GM03348 (cell line): Measurements from ENCODE around the gene PROX2.

ENCODE experiments used
- DNase-seq: peaks from one replicate; pipeline ENCODE4 v3.0.0; 2012; ENCODE audit warnings: low spot score

PROX2 gene

DNA sequence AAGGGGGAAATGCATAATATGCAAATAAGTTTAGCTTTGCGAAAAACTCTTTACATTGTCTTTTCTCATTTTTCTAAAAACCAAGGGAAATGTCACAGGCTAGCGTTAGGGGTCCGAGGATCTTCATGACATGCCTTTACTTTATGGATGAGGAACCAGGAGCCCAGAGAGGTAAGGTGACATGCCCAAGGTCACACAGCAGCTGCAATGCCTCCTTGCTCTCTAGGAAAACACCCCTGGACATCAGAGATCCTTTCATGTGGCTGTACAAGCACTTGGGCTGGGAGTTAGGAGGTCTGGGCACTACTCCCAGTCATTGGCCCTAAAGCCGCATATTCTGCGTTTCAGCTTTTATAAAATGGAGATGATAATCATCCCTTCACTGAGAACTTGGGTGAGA, 741 bp downstream of the PROX2 start:
- DNase-seq, result no peak

DNA sequence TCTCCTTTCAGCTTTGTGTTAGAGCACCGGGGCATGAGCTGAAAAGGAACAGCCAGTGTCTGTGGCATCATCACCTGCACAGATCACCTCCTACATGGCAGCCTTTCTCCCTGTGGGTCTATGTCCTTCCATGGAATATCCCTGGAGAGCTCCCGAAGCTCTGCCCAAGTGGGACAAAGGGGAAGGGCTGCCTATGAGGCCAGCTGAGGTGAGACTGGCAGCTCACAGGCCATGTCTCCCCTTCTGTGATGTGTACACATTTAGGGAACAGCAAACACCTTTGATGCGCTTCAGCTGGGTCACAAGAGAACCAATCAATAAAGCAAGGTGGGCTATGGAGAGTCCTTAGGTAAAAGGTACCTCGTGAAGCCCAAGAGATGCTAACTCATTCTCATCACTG, 4.1 kb downstream of the PROX2 start:
- no peak for DNase-seq

DNA sequence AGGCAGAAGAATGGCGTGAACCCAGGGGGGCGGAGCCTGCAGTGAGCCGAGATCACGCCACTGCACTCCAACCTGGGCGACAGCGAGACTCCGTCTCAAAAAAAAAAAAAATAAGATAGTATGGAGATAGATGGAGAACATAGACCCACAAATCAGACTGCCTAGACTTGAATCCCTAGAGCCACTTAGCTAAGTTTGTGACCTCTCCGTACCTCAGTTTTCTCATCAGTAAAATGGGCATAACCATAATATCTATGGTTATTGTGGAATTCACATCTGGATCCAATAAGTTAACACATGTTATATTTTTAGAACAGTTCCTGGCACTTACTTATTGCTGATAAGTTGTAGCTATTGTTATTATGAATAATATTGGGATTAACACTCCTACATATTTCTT, 7.2 kb downstream of the PROX2 start:
- DNase-seq, result no peak

DNA sequence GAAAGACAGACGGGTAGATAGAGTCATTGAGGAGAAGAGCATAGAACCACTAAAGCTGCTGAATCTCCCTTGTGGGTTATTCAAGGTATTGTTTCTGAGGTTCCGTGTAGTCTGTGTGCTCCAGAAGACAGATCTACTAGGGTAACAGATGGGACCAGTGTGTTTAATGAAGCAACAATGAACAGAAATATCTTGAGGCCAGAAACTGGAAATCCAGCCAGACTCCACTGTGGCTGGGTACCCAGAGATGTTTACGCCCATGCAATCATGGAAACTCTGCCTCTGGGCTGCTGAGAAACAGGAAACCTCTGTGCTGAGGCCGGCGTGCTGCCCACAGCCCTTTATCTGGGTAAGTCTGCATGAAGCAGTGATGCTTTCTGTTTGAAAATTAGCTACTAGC, 8.3 kb downstream of the PROX2 start:
- peak; percentile 79 for DNase-seq

DNA sequence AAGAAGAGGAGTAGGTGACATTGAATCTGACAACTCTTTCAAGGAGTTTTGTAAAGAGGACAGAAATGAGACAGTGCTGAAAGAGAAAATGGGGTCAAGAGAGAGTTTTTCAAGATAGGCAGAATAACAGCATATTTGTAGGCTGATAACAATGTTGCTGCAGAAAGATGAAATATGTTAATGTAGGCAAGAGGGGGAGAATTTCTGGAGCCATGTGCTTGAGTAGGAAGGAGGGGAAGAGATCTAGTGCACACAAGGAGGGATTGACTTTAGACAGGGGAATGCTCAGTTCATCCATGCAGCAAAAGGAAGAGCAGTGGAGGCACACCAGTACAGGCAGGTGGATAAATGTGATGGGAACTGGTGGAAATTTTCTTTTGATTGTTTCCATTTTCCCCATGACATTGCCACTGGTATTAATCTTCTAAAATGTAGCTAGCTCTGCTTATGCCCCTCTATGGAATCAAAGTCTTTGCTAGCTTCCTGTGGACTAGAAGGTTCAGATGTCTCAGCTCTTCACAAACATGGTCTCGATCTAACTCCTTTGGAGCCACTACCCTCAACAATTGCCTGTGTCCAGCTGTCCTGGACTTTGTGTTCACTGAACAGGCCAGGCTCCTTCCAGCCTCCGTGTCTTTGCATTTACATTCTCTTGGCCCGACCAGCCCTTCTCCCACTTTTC, 9.1 kb downstream of the PROX2 start:
- no peak for DNase-seq

DNA sequence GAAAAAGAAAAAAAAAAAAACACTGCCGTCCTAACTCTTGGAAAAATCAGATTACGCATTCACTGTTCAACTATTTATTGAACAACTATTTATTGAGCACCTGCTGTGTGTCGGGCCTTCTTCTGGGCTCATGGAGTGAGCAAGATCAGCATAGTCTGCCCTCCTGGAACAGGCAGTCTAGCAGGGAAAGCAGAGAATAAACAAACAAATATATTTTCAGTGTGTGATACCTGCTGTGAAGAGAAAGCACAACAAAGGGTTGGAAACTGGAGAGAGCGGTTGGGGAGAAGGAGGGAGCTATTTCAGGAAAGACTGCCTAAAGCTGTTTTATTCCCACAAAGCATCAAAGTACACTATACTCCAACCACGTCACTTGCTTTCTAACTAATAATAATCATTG, 10.8 kb downstream of the PROX2 start:
- DNase-seq, result no peak

- no peak for DNase-seq
These were observed 11.7 kb downstream of the PROX2 start for GRCh38 chr14:74864198-74864597.

- no peak for DNase-seq
These were observed 12.7 kb downstream of the PROX2 start for GRCh38 chr14:74863274-74863673.

DNA sequence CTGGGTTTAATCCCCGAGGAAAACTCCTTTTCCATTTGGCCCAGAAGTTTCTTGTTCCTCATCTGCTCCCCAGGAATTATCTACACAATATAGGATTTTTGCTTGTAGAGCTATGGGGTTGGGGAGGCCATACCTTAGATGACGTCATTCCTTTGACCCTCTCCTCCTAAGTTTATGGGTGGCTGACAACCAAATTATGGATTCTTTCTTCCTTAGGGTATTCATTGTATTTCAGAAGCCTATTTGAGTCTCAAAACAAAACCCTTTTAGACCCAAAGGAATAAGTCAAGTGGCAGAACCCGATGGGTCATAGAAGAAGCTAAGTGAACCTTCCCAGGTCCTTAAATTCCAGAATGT, 14.2 kb downstream of the PROX2 start:
- no peak for DNase-seq

DNA sequence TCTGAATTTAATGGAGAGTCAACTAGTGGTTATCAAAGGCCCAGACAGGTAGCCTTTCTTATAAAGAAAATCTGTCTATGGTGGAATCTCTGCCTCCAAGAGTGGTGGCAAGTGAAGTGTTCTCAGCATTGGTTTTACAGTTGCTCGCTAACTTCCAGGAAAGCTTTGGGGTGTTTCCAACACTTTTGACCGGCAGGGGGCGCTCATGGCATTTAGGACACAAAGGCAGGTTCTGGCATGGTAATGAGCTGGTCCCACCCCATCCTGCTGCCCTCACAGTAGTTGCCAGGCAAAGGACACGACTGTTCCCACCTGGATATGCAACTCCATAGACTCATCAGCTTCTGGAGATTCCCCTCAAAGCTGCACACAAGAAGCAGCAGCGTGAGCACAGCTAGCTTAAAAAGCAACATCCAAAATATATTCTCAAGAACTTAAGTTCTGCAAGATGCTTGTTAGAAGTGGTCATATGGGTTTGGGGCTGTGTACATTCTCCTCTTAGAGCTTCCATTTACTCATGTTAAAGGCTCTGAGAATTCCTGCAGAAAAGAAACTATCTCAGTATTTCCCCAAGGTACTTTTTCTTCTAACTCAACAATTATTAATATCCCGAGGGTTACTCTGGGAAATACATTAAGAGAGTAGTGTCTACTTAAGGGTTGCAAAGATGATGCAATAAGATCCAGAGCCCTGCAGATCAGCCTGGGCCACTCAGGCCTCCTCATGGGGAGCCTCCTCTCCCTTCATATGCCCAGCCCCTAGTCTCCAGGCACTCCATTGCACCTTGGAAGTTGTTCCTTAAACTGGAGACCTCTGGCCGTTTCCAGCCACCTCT, 14.8 kb downstream of the PROX2 start:
- peak; percentile 85 for DNase-seq

GRCh38 chr14:74859757-74860552, 16.0 kb downstream of the PROX2 start:
- DNase-seq, result peak; percentile 31

GRCh38 chr14:74858022-74858421, 17.9 kb downstream of the PROX2 start:
- peak; percentile 50 for DNase-seq

DNA sequence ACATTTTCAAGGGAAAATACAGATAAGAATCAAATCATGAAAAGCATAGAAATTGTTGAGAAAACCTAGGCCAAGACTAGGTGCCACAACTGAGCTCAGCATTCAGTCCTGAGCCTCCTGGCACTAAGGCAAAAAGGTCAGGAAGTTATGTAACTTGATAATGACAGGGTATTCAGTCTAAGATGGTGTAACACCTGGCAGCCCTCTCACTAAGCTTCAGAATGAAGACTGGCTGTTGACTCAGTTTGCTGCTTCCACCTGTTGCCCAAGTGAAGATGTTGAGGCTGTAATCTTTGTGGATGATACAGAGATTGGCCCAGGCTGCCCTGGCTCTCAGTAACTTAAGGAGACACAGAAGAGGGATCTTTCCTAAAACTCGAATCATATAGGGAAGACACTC, 19.6 kb downstream of the PROX2 start:
- no peak for DNase-seq

DNA sequence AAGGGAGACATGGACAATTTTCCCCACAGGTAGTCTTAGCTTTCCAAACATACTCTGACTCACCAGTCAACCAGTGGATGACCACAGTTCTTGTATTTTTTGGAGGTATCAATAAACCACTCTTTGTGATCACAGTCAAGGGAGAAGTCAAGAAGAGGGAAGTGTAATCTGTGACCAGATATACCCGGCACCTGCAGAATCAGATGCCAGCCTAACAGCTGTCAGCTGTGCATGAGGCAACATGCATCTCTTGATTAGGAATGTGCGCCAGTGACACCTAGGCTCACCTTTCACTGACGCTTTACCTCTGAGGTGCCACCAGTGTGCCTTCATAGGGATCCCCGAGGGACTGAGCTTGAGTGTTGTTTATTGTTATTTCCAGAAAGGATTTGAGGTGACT, 20.0 kb downstream of the PROX2 start:
- DNase-seq, result no peak

DNA sequence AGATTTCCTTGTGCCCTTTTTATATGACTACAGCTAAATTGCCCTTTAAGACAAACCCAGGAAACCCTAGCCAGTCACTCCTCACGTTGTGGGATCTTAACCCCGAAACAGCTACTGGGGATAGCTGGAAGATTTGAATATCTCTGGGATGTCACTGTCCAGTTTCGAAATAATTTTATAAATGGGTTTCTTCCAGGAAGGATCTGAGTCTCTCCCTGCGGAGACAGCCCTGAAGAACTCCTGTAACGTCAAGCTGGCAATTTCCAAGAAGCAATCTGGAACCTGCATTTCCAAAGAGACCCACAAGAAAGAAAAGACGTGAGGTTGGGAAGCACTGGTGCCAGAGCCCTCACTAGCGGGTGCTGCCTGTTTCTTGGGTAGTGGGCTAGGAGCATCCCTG, 20.9 kb downstream of the PROX2 start:
- no peak for DNase-seq

DNA sequence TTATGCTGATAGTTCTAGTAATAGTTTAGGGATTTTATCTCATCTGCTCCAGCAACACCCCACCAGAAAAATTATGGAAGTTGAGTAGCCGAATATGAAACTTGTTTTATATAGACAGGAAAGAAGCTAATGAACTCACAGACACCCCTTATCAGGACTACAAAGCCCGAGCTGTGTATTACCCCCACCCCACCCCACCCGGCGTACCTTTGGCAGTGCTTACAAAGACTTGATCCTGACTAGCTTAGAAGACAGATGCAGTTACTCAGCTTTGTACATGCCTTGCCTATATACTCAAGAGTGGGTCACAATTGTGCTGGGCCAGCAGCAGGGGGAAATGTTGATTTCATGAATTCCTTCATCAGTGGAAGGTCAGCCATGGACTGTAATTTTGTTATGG, 22.4 kb downstream of the PROX2 start:
- DNase-seq, result no peak

DNA sequence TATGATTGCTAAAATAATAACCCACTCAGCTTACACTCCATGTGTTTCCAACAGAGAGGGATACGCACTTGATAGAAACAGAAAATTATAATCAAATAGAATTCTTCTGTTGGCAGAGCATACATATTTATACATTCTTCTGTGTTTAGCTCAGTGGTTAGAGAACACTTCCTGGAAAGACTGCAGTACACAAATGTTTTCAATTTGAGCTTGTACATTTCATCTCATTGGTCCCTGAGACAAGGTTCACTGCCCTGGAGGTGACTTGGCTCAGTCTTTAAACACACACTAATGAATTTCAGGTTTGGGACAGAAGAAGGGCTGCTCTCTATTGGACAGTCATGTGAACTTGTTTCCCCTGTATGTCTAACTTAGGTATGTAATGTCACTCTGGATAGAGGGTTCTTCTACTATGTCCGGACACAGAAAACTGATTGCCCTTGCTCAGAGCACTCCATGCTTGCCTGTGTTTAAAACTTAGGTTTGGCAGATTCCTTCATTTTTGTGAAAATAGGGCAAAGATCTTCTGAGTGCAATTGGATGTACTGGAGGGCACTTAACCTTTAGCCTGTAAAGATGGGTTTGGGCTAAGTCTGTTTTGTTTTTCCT, 22.9 kb downstream of the PROX2 start:
- peak; percentile 77 for DNase-seq

GRCh38 chr14:74848768-74849167, 27.2 kb downstream of the PROX2 start:
- DNase-seq, result no peak

GRCh38 chr14:74846968-74847665, 28.8 kb downstream of the PROX2 start:
- no peak for DNase-seq

GRCh38 chr14:74846168-74846567, 29.8 kb downstream of the PROX2 start:
- peak; percentile 43 for DNase-seq

GRCh38 chr14:74843653-74844052, 32.3 kb downstream of the PROX2 start:
- peak; percentile 78 for DNase-seq
